ENCODE results near the gene USP12.

USP12 gene

GRCh38 chr13:27192973-27193372, 21.4 kb upstream of the USP12 start:
- TF ChIP-seq GATA3 (IDR thresholded peaks at IDR 0.05; ENCODE audit: low read depth, low read length) (no peak), GATA2 (IDR thresholded peaks at IDR 0.05; ENCODE audit: low read depth, low read length) (no peak)

- no peak for TF ChIP-seq GATA3 (IDR thresholded peaks at IDR 0.05; ENCODE audit: low read depth, low read length)
Observed at GRCh38 chr13:27189192-27189591, 17.6 kb upstream of the USP12 start.

- no peak for TF ChIP-seq GATA2 (IDR thresholded peaks at IDR 0.05; ENCODE audit: low read depth, low read length)
- TF ChIP-seq GATA3 (IDR thresholded peaks at IDR 0.05; ENCODE audit: low read depth, low read length) = no peak
Observed at GRCh38 chr13:27188239-27188638, 16.6 kb upstream of the USP12 start.

- no peak for TF ChIP-seq GATA2 (IDR thresholded peaks at IDR 0.05; ENCODE audit: low read depth, low read length)
- TF ChIP-seq GATA3 (IDR thresholded peaks at IDR 0.05; ENCODE audit: low read depth, low read length) = no peak
Observed at GRCh38 chr13:27186295-27186694, 14.7 kb upstream of the USP12 start.

GRCh38 chr13:27183561-27184147, 12.0 kb upstream of the USP12 start:
- TF ChIP-seq GATA2 (IDR thresholded peaks at IDR 0.05; ENCODE audit: low read depth, low read length) = no peak
- no peak for TF ChIP-seq GATA3 (IDR thresholded peaks at IDR 0.05; ENCODE audit: low read depth, low read length)

- TF ChIP-seq GATA2 (IDR thresholded peaks at IDR 0.05; ENCODE audit: low read depth, low read length) (no peak), GATA3 (IDR thresholded peaks at IDR 0.05; ENCODE audit: low read depth, low read length) (no peak)
Observed at GRCh38 chr13:27182844-27183497, 11.4 kb upstream of the USP12 start.

GRCh38 chr13:27182054-27182453, 10.4 kb upstream of the USP12 start:
- no peak for TF ChIP-seq GATA2 (IDR thresholded peaks at IDR 0.05; ENCODE audit: low read depth, low read length)
- TF ChIP-seq GATA3 (IDR thresholded peaks at IDR 0.05; ENCODE audit: low read depth, low read length) = no peak

- no peak for TF ChIP-seq GATA2 (IDR thresholded peaks at IDR 0.05; ENCODE audit: low read depth, low read length)
- TF ChIP-seq GATA3 (IDR thresholded peaks at IDR 0.05; ENCODE audit: low read depth, low read length) = no peak
Observed at GRCh38 chr13:27177852-27178251, 6.2 kb upstream of the USP12 start.

GRCh38 chr13:27176470-27177410, 5.1 kb upstream of the USP12 start:
- no peak for TF ChIP-seq GATA2 (IDR thresholded peaks at IDR 0.05; ENCODE audit: low read depth, low read length)
- no peak for TF ChIP-seq GATA3 (IDR thresholded peaks at IDR 0.05; ENCODE audit: low read depth, low read length)

GRCh38 chr13:27174766-27175455, 3.3 kb upstream of the USP12 start:
- TF ChIP-seq GATA2 (IDR thresholded peaks at IDR 0.05; ENCODE audit: low read depth, low read length) = no peak
- TF ChIP-seq GATA3 (IDR thresholded peaks at IDR 0.05; ENCODE audit: low read depth, low read length) = no peak

GRCh38 chr13:27172495-27172842, 858 bp upstream of the USP12 start:
- TF ChIP-seq GATA3 (IDR thresholded peaks at IDR 0.05; ENCODE audit: low read depth, low read length) (no peak), GATA2 (IDR thresholded peaks at IDR 0.05; ENCODE audit: low read depth, low read length) (no peak)

- TF ChIP-seq GATA2 (IDR thresholded peaks at IDR 0.05; ENCODE audit: low read depth, low read length) = no peak
- TF ChIP-seq GATA3 (IDR thresholded peaks at IDR 0.05; ENCODE audit: low read depth, low read length) = no peak
Observed at GRCh38 chr13:27171827-27172494, 350 bp upstream of the USP12 start.

- no peak for TF ChIP-seq GATA2 (IDR thresholded peaks at IDR 0.05; ENCODE audit: low read depth, low read length)
- TF ChIP-seq GATA3 (IDR thresholded peaks at IDR 0.05; ENCODE audit: low read depth, low read length) = no peak
Observed at GRCh38 chr13:27170516-27171243, 931 bp downstream of the USP12 start.
